GM12891 (cell line): Measurements from ENCODE around the gene CDC42EP4.

ENCODE experiments used
- DNase-seq: peaks from one replicate; pipeline ENCODE4 v3.0.0; 2011; ENCODE audit warnings: low spot score; ENCODE audit not compliant: insufficient read length
- FAIRE-seq: peaks from 2 replicates; lab custom pipeline; 2011; peaks lifted over from hg19 to GRCh38; lab: Jason Lieb, UNC
- PAX5 ChIP-seq: IDR thresholded peaks from 2 replicates; pipeline ENCODE4 v1.6.1; 2011; ENCODE audit warnings: low read length, moderate library complexity, mild to moderate bottlenecking; ENCODE audit not compliant: insufficient read depth, severe bottlenecking
- POLR2A ChIP-seq: IDR thresholded peaks from 2 replicates; pipeline ENCODE4 v1.6.1; 2011; ENCODE audit warnings: low read depth, low read length, control low read depth
- POLR2AphosphoS5 ChIP-seq: IDR thresholded peaks from 2 replicates; pipeline ENCODE4 v1.6.1; 2011; ENCODE audit warnings: low read depth, low read length, control low read depth
- POU2F2 ChIP-seq: IDR thresholded peaks from 2 replicates; pipeline ENCODE4 v1.6.1; 2011; ENCODE audit warnings: low read depth, mild to moderate bottlenecking, control low read depth, low read length, moderate library complexity
- SPI1 ChIP-seq: IDR thresholded peaks from 2 replicates; pipeline ENCODE4 v1.6.1; 2011; ENCODE audit warnings: low read depth, low read length, control low read depth
- TAF1 ChIP-seq: IDR thresholded peaks from 2 replicates; pipeline ENCODE4 v1.6.1; 2011; ENCODE audit warnings: low read depth, low read length, control low read depth

Gene CDC42EP4

DNA sequence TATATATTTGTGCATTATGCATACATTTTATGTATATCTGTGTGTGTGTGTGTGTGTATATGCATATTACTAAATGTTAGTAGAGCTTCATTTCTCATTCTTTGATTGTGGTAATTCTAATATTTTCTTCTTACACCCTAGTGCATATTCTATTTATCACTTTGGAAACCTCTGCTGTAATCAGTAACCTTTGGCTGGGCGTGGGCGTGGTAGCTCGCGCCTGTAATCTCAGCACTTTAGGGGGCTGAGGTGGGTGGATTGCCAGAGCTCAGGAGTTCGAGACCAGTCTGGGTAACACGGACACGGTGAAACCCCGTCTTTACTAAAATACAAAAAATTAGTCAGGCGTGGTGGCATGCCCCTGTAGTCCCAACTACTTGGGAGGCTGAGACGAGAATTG lies 77.1 kb downstream of the CDC42EP4 start:
- FAIRE-seq (no peak), DNase-seq (no peak)
- TF ChIP-seq SPI1 (no peak), POLR2AphosphoS5 (no peak), POLR2A (no peak), POU2F2 (no peak), PAX5 (no peak), TAF1 (no peak)
